ENCODE results near the gene NSDHL.

The NSDHL gene

DNA sequence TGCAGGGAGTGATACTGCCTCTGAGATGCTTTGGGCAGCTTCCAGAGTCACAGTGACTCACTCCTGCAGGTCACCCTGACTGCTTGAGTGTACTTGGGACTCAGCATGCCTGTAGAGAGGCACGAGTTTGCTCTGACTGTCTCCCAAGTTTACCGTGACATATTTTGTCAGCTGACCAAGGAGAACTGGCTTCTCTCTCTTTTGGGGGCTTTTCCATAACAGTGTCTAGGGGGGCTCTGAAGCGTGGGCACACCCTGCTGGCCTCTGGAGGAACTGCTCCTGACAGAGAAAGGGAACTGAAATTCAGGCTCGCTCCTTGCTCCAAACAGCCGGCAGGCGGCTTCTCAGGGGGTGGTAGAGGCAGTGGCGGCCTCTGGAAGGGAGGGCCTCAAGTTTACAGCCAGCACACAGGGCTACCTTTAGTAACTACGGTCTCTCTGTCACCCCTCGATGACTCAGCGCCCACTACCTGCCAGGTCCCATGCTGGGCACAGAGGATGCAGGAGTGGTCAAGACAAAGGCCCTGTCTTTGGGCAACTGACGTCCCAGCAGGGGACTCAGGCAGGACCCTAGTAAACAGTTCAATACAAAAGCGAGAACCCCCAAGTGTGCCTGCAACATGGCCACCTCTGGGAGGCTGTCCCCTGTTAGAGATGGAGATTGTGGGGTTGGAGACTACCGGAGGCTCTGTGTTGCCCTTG is 84.8 kb downstream of the NSDHL start:
- DNase-seq (ENCODE audit: low read depth): no peak

DNA sequence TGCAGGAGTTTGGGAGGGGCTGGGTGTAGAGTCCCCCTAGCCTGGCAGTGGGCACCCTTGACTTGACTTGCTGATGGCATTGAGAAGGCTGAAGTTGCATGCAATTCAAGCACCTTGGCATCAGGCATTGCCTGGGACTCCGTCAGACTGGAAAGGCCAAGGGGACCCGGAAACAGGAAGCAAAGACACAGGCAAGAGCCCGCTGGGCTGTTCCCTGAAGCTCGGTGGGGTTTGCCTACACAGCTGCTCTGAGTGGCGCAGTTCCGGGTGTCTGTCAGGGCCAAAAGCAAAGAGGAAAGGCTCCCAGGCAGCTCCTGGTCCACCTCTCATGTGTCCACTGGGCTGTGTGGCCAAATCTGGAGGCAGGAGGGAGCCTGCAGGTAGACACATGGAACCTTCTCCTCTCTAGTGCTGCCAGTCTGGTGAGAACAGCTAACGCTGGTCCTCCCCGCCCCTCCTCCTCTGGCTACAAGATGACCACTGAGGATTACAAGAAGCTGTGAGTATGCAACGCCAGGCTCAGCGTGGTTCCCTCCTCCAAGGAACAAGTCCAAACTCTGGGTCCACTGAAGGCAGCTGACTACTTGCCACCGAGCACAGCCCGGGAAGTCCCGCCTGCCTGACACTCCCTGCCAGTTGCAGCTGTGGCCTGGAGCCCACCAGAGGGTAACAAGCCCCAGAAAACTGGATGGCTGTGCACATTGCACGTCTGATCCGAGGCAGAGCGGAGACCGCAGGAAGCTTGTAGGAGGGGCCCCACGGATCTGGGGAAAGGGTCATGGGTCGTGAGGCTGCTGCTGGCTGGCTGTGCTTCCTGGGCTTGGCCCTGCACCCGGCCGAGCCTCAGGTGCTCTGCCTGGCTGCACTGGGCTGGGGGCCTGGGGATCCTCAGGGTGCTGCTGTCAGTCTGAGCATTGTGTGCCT is 87.1 kb downstream of the NSDHL start:
- no peak for DNase-seq (ENCODE audit: low read depth)

DNA sequence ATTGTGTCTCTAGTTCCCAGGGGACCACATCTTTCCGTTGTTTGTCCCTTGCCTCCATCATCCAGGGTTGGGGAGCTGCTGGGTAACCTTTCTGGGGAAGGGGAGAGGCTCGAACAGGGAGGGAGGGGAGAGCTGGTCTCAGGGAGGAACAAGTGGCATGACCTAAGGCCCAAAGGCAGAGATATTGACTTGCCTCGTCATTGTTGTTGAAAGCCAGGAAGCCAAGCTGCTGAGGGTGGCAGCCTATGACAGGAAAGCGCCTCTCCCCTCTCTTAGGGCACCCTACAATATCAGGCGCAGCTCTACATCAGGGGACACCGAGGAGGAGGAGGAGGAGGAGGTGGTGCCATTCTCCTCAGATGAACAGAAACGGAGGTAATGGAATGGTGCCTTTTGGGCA is 87.8 kb downstream of the NSDHL start:
- DNase-seq (ENCODE audit: low read depth): no peak
